Stimulated activated CD4-positive, alpha-beta T cell treated with anti-CD3 and anti-CD28 coated beads, Interleukin-1b, Interleukin-23, amount 100 ng/mL, for 24 hours (primary cell): ENCODE results near the gene ATXN1L.
"Not testable (repeated sequence)": the region's sequence is repeated elsewhere in the genome, so short reads cannot be mapped to it uniquely, and the experiment has no call there.

Experiments
- DNase-seq, 4 experiments: peaks; one replicate each; pipeline ENCODE4 v3.0.0-alpha.2; 2020; ENCODE audit warnings: low read depth in 4 of 4, low spot score in 1 of 4

ATXN1L gene, protein sequence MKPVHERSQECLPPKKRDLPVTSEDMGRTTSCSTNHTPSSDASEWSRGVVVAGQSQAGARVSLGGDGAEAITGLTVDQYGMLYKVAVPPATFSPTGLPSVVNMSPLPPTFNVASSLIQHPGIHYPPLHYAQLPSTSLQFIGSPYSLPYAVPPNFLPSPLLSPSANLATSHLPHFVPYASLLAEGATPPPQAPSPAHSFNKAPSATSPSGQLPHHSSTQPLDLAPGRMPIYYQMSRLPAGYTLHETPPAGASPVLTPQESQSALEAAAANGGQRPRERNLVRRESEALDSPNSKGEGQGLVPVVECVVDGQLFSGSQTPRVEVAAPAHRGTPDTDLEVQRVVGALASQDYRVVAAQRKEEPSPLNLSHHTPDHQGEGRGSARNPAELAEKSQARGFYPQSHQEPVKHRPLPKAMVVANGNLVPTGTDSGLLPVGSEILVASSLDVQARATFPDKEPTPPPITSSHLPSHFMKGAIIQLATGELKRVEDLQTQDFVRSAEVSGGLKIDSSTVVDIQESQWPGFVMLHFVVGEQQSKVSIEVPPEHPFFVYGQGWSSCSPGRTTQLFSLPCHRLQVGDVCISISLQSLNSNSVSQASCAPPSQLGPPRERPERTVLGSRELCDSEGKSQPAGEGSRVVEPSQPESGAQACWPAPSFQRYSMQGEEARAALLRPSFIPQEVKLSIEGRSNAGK

DNA sequence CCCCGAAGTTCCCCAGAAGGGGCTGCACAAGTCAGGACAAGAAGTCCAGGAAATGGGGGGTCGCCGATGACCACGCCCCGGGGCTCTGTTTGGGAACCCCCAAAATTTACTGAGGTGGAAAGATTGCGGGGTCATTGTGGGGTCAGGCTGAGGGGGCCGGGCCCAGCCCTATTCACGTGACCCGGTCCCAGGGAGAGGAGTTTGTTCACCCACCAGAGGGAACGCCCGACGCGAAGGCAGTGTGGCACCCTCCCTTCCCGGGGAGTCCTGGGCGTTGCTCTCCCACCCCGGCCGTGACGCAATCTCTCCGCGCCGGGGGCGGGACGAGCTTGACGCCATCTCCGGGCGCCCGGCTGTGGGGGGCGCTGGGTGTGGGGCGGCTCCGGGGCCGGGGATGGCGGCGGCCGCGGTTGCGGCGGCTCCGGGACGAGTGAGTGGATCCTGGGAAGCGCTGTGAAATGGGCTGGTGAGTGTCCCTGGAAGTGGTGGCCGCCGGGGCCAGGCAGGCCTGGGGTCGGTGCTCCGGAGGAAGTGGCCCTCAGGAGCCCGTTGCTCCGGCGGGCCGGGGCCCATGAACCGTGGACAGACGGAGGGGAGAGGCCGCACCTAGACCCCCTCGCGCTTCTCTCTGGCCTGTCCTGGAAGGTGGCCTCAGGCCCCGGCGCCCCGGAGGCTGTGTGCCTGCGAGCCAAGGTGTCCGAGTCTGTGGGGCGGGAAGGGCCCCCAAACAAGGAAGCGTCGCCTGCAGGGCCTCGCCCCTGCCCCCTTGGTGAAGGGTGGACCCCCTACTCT is at the start of gene ATXN1L:
ATXN1L (plus strand) TSS at position 338 of the 792 bp plus-strand sequence. CDS start 3,765 bp downstream, outside the sequence.
- DNase-seq: peak; percentile 82 to 89 (median 86)

GRCh38 chr16:71796501-71797097 is 49.2 kb upstream of the ATXN1L start:
- no peak for DNase-seq

DNA sequence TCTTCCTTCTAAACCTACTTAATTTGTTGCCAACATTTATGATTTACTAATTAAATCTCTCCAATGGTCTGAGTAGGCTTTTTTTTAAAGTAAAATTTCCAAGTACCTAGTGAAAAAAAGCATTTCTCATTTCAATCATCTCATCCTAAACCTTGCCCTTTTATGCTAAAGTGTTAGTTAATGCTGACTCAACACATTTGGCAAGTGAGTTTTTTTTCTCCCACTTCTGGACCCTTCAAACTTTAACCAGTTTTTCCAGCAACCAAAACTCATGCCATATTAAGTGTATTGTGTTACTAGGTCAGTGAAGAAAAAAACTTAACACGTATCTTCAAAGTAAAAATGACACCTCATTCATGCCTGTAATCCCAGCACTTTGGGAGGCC is 42.5 kb upstream of the ATXN1L start:
- no peak for DNase-seq

DNA sequence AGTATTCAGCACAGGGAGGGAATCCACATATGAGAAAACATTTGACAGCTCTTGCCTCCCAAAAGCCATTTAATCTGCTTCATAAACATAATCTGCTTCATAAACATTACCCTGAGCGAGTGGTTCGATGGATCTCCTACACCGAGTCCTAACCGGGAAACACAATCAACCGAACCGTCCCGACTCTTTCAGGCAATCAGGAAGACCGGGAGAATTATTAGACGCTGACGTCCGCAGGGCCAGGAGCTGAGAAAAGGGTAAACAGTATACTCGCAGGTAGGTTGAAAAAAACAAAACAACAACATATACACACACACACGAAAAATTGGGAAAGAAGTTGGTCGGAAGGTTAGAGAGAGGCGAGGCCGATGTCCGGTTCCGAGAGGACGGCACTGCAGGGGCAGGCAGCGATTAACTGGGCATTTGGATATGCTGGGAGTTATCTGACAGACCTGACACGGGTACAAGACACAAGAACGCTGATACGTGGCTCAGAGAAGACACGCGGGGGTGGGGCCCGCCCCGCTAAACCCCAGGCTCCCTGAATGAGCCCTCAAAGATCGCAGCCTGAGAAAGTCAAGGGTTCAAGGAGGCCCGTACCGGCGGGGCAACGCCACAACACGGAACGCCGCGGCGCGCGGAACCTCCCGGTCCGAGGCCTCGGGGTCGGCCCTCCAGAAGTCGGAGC is 37.7 kb upstream of the ATXN1L start:
- peak in 3 of 4 experiments; percentile 9 to 45 (median 34) for DNase-seq

- peak; percentile 72 to 86 (median 83) for DNase-seq
Observed at GRCh38 chr16:71808593-71809459, 37.0 kb upstream of the ATXN1L start, which contains the start of gene AP1G1. AP1G1 (minus strand) TSS chr16:71808834; CDS start chr16:71789479, 19,355 bp downstream.

DNA sequence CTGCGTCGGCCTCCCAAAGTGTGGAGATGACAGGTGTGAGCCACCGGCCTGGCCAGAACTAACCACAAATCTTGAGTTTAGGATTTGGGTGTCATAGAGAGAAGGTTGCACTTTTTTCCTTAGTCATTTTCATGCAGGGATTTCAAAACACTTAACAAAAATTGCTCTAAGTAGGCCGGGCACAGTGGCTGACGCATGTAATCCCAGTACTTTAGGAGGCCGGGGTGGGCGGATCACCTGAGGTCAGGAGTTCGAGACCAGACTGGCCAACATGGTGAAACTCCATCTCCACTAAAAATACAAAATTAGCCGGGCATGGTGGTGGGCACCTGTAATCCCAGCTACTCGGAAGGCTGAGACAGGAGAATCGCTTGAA is 35.6 kb upstream of the ATXN1L start:
- DNase-seq: not testable (repeated sequence)

GRCh38 chr16:71811261-71811803 is 34.4 kb upstream of the ATXN1L start:
- DNase-seq: no peak

GRCh38 chr16:71817155-71817500 is 28.6 kb upstream of the ATXN1L start:
- DNase-seq: not testable (repeated sequence)

- DNase-seq: no peak
Observed at GRCh38 chr16:71826533-71827017, 19.2 kb upstream of the ATXN1L start.

DNA sequence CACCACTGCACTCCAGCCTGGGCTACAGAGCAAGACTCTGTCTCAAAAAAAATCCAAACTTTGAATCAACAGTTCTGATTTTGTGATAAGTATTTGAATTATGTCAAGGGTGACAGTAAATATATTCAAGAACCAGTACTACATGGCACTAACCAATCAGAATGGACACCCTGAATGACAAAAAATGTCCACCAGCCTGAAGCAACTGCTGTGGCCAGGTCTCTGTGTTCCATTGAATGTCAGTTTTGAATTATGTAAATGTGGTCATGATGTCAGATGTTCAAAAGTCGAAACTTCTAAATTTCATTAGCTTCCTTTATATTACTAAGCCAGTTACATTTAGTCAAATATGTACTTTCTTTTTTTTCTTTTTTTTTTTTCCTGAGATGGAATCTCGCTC is 15.4 kb upstream of the ATXN1L start:
- no peak for DNase-seq

GRCh38 chr16:71831698-71832097 is 14.1 kb upstream of the ATXN1L start:
- DNase-seq: not testable (repeated sequence)

- not testable (repeated sequence) for DNase-seq
Observed at GRCh38 chr16:71832112-71832511, 13.7 kb upstream of the ATXN1L start.

GRCh38 chr16:71834291-71834690 is 11.5 kb upstream of the ATXN1L start:
- no peak for DNase-seq

GRCh38 chr16:71837150-71837549 is 8.6 kb upstream of the ATXN1L start:
- DNase-seq: no peak

GRCh38 chr16:71840052-71840451 is 5.7 kb upstream of the ATXN1L start:
- DNase-seq: no peak

DNA sequence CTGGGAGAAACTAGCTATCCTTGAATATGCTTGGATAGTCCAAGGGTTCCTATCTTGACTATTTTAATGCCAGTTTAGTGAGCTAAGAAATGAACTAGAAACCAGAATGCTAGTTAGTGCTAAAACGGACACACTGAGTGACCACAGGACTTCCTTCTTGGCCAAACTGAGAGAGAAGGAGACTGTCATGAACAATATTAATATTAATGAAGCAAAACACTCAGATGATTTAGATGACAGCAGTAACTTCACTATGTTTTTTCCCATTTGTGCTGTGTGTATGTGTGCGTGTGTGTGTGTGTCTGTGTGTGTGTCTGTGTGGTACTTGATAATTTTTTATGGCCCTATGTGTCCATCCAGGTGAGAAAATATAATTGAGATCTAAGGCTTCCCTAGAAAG is 2.2 kb upstream of the ATXN1L start:
- no peak for DNase-seq

- DNase-seq: no peak
Observed at GRCh38 chr16:71846431-71846830, 655 bp downstream of the ATXN1L start.

DNA sequence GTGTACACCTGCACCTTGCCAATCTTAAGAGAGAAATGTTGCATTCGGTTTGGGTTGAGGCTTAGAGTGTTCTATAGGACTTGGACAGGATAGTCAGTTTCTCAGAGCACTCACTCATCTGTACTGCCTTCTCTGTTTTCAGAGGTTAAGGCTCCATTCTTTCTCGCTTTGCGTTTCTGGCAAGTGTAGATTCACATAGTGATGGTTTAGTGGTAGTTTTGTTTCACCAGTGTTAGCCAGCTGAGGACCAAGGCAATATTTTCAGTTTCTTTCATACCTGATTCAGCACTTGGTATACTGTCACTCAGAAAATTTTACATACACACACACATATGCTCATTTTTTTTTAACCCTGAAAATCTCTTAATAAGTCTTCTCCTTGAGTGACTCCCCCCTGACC is 1.3 kb downstream of the ATXN1L start:
- no peak for DNase-seq

GRCh38 chr16:71848622-71849021 is 2.8 kb downstream of the ATXN1L start:
- DNase-seq: no peak
